ENCODE data around the gene KATNAL1. TPM values are rescaled to one million over a fixed set of nuclear protein-coding genes. Genes with fewer than 3 reads are reported as not detected.
"Not testable (repeated sequence)": the region's sequence is repeated elsewhere in the genome, so short reads cannot be mapped to it uniquely, and the experiment has no call there.

Gene KATNAL1
- total RNA-seq, 1 donor from 2014 or later: 31.6 TPM

DNA sequence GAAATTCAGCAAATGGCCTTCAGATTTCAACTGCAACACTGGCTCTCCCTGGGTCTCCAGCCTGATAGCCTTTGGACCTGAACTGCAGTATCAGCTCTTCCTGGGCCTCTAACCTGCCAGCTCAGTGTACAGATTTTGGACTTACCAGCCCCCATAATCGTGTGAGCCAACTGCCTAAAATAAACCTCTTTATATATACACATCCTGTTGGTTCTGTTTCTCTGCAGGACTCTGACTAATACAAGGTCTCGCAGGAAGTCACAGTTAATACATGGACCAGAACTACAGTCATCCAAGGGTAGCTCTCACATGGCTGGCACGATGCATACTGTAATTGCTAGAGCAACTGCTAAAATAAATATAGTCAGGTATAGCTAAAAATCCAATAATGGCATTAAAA lies 85.1 kb downstream of the KATNAL1 start:
- no peak for DNase-seq (ENCODE audit: low spot score)

DNA sequence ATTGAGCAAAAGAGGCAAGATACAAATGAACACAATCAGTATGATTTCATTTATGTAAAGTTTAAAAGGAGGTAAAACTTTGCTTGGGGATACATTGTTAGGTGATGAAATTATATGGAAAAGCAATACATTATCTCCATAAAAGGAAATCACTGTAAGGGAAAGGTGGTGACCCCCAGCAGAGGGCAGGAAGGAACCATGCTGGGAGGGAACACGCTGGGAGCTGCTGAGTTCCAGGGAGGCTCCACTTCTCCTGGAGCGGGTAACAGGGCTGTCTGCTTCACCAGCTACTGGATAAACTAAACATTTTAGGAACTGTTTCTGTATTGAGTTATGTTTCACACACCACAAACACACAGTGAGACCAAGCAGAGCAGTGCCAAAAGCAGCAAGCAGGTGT lies 91.2 kb downstream of the KATNAL1 start:
- no peak for DNase-seq (ENCODE audit: low spot score)

DNA sequence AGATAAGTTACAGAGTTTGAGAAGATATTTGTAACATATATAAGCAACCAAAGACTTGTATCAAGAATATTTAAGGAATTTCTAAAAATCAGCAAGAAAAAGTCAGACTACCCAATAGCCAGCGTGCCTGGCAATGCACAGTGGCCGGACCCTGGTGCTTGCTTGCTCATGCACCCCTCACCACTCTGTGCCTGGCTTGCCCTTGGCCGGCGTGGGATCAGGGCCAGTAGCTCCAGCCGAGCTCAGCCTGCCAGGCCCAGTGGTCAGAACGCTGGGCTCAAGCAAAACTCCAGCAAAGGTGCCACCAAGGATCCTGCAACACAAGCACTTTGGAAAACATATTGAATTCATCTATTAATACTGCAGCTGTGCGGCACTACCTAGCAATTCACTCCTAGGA lies 95.1 kb downstream of the KATNAL1 start:
- no peak for DNase-seq (ENCODE audit: low spot score)

DNA sequence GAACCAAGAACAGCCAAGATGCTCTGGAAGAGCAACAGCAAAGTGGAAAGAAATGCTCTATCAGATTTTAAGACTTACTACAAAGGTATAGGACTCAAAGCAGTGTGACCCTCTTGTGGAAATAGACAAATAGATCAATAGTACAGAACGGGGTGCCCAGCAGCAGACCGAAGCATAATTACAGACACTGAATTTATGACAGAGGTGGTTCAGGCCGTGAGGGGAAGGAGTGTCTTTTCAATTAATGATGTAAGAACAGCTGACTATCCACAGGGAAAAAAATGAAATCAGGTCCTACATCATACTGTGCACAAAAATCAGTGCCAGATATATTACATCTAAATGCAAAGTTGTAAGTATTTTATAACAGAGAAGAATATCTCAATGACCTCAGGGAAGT lies 95.6 kb downstream of the KATNAL1 start:
- DNase-seq (ENCODE audit: low spot score): no peak

DNA sequence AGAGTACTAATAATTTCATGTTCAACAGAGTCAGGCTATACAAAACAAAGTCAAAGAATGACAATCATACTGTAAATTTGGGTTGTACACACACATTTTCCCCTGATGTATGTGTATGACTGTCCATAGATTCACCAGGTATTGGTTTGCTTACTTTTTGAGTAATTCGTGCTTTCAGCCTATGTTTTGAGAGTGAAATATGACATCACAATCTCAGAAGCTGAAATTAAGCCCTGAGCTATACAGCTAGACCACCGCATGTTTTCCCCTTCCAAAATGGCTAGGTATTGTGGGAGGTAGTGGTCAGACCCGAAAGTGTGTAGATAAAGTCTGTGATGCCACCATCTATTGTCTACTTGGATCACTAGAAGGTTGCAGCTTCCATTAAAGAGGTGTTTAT lies 102.8 kb downstream of the KATNAL1 start:
- DNase-seq (ENCODE audit: low spot score): no peak

GRCh38 chr13:30196025-30196424 lies 111.3 kb downstream of the KATNAL1 start:
- no peak for DNase-seq (ENCODE audit: low spot score)

GRCh38 chr13:30194906-30195305 lies 112.4 kb downstream of the KATNAL1 start:
- DNase-seq (ENCODE audit: low spot score): no peak

GRCh38 chr13:30193279-30194234 lies 113.8 kb downstream of the KATNAL1 start:
- DNase-seq (ENCODE audit: low spot score): no peak

DNA sequence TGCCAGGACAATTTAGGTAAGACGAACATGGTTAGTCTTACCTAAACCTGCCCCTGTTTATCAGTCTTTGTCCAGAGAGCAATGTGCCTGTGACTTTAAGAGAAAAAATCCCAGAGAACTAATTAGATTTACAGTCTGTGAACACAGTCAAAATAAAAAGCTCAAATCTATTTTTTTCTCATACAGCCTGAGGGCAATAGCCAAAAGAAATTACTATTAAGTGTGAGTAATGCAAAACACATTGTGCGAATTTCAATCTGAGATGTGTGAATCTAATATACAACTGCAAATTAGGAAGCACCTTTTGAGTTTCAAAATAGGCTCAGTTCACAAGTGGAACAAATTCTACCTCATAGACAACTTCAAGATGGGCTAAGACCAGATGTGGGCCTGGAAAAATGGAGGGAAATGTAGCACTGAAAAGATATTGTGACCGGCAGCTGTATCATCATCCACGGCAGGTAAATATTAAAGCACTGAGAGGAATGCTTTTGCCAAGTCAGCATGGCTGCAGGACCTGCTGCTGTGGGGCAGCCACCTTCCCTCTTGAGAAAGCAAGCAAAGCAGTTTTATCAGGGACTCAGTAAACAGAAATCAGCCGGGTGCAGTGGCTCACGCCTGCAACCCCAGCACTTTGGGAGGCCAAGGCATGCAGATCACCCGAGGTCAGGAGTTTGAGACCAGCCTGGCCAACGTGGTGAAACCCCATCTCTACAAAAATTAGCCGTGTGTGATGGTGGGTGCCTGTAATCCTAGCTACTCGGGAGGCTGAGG lies 114.8 kb downstream of the KATNAL1 start:
- DNase-seq (ENCODE audit: low spot score): no peak

- no peak for DNase-seq (ENCODE audit: low spot score)
Observed at GRCh38 chr13:30191491-30192100, 115.8 kb downstream of the KATNAL1 start.

GRCh38 chr13:30186634-30187415 lies 120.5 kb downstream of the KATNAL1 start:
- no peak for DNase-seq (ENCODE audit: low spot score)

GRCh38 chr13:30181888-30182651 lies 125.3 kb downstream of the KATNAL1 start:
- DNase-seq (ENCODE audit: low spot score): no peak

DNA sequence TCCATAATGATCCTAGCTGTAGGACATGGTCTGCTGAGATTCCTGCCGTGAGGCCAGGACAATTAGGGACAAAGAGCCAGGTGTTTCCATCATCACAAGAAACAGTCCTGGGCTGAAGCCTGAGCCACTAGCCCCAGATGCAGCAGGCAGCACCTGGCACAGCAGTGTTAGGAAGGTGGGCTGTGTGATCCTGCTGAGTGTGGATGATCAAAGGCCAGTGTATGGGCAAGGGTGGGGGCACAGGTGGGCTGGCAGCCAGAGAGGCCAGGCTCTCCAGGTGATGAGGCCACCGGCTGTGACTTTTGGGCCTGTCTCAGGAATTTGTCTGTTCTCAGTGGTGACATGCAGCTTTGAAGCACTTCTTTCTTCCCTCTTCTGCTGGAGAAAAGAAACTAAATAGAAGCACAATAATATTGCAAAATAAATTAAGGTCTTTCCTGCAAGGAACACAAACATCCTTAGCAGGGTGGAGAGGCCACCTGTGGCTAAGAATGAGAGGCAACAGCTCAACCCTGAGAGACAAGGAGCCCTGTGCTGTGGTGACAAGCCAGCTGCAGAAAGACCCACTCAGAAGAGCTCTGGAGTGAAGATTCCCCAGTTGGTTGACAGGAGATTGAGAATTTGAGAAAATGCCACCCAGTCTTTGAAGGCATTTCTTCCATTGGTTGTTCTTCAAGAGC lies 127.6 kb downstream of the KATNAL1 start:
- DNase-seq (ENCODE audit: low spot score): no peak

- no peak for DNase-seq (ENCODE audit: low spot score)
Observed at GRCh38 chr13:30178976-30179375, 128.4 kb downstream of the KATNAL1 start.

- DNase-seq (ENCODE audit: low spot score): no peak
Observed at GRCh38 chr13:30175166-30175565, 132.2 kb downstream of the KATNAL1 start.

DNA sequence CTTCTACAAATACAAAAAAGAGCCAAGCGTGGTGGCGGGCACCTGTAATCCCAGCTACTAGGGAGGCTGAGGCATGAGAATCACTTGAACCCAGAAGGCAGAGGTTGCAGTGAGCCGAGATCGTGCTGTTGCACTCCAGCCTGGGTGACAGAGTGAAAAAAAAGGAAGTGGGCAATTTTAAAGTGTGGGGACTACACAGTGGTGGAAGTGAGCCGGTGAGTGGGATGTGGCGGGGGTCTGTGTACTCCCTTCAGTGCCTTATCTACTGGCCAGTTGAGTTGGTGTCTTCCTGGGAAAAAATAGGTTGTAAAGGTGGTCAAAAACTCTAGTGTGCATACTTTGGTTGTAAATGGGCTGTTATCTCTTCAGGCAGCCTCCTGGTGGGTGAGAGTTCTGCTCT lies 133.1 kb downstream of the KATNAL1 start:
- DNase-seq (ENCODE audit: low spot score): not testable (repeated sequence)

- no peak for DNase-seq (ENCODE audit: low spot score)
Observed at GRCh38 chr13:30173303-30173610, 134.1 kb downstream of the KATNAL1 start.

DNA sequence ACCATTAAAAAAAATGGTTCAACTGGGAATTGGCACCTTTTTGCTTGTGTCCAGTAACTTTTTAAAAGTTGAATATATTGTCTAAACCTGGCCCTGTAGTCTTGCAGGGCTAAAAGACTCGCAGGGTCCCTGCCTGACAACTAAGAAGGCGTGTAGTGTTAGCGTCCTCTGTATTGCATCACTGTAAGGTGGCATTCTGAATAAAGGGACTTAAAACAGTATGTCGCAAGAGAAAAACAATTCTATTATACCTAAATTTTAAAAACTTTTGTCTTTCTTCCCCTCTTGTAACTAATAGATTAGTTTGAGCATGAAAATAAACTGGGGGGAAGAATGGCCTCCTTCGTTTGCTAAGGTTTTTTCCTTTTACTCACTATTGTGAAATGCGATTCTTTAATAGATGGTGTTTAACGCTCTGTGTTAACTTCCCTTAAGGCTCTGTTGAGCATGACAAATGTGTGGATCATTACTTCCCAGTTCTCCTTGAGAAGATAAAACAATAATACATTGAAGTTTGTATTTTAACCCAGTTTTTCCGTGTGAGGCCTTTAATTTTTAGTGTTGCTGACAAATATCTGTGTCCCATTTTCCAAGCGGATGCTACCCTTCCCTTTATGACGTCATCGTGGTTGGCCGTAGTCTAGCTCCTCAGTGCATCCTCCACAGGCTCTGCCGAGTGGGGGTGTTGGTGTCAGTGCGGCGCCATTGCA lies 134.6 kb downstream of the KATNAL1 start:
- no peak for DNase-seq (ENCODE audit: low spot score)

DNA sequence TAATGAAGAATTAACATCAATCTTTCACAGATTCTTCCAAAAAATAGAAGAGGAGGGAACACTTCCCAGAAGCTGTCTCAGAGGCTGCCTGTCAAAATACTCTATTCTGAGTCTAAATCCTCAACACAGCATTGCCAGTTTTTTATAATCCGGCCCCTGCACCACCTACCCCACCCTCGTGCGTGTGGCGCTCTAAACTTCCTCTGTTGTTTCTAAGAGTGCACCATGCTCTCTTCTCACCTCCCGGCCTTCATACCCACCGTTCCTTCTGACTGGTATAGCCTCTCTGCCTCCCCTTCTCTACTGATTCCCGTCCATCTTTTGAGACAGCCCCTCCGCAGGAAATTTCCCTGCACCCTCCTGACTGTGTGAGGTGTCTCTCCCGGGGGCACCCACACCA lies 136.8 kb downstream of the KATNAL1 start:
- DNase-seq (ENCODE audit: low spot score): no peak

All from mesenteric fat pad (tissue), 1 donor.